Stimulated activated CD8-positive, alpha-beta memory T cell treated with anti-CD3 and anti-CD28 coated beads, Interleukin-7, amount 100 ng/mL, for 24 hours (primary cell): ENCODE results near the gene RIMS3.
"Not testable (repeated sequence)": the region's sequence is repeated elsewhere in the genome, so short reads cannot be mapped to it uniquely, and the experiment has no call there.

Experiments
- DNase-seq: peaks from one replicate; pipeline ENCODE4 v3.0.0-alpha.2; 2020; ENCODE audit warnings: low read depth

RIMS3 gene

DNA sequence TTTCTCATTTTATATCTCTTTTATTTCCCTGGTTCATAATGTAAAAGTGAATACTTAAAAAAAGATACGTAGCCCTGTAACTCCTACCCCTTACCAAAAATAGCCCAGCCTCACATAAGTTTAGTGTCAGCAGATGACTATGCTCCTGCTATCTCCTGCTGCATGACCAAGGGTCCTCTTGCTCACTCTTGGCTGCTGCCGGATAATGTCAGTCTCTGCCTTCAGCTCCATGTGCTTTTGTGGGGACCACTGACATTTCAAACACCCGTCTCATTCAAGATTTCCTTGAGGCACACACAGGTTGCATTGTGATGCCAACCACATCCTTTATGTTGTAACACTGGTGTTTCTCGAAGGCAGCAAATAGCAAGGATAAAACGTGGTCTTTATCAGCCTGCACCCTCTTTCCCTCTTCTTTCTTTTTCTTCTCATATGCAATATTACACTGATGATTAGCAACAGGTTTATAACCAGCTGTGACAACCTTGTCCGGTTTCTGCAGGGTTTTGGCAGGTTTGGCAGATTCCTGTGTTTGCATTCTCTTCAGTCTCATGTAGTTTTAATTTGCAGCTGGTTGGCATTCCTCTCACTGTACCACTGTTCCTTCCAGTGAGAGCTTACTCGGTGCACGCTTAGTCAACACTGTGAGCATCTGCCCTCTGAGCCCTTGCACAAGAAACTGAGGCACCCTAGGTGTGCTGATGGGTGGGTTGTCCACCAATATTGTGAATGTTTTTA is 71.9 kb downstream of the RIMS3 start:
- no peak for DNase-seq

GRCh38 chr1:40592107-40592803 is 73.2 kb downstream of the RIMS3 start:
- no peak for DNase-seq

- no peak for DNase-seq
Measured at GRCh38 chr1:40588586-40588985, 76.9 kb downstream of the RIMS3 start.

GRCh38 chr1:40583980-40584379 is 81.5 kb downstream of the RIMS3 start:
- no peak for DNase-seq

DNA sequence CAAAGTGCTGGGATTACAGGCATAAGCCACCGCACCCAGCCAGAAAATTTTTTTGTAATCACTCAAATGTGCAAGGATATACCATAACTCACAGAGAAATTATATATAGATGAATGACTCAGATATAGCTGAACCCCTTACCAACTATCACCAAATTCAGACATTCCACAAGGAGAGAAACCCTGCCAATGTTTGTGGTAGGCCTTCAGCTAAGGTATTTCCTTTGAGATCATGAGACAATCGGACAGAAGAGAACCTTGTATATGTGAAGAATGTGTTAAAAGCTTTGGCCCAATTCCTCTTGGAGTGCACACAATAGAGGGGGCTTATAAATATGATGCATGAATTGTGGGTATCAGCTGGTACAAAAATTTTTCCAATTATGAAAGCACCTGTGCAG is 83.4 kb downstream of the RIMS3 start:
- no peak for DNase-seq

GRCh38 chr1:40575336-40575735 is 90.1 kb downstream of the RIMS3 start:
- no peak for DNase-seq

DNA sequence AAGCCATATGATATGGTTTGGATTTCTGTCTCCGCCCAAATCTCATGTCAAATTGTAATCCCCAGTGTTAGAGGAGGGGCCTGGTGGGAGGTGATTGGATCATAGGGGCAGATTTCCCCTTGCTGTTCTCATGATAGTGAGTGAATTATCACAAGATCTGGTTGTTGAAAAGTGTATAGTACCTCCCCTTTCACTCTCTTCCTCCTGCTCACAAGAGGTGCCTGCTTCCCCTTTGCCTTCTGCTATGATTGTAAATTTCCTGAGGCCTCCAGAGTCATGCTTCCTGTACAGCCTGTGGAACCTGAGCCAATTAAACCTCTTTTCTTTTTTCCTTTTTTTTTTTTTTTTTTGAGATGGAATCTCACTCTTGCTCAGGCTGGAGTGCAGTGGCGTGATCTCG is 90.7 kb downstream of the RIMS3 start:
- not testable (repeated sequence) for DNase-seq
